ENCODE data around the gene SYNJ2BP.

SYNJ2BP gene

DNA sequence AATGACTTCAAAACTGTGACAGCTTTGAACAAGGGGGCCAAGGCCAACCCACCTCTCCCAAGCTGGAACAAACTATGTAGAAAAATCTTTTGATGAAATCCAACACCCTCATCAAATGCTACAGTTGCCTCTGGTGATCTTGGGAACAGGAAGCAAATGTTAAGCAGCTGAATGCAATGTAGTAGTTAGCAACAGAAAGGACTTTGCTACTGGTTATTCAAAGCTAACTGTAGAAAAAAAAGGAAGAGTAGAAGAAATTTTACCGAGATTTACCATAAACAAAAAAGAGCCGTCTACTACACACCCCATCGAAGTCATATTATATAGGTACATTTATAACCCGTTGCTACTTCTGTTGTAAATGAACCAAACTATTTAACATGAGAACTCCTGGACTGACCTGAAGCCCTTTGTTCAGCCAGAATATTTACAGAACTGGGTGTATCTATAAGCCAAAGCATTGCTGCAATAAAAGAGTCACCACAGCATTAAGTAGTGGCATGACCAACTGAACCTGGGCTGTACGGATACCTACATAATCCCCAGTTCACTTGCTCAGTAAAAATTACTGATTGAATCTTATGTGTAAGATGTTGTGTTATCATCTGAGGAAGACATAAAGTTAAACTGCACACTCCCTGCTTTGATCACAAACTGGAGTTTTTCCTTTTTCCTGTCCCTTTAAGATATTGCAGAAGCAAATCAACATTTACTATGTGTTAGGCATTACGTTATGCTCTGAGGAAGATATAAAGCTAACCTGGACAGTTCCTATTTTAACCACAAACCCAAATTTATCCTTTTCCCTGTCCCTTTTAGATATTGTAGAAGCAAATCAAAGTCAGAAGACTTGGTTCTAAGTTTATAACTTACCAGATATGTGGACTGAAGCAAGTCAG is 25.1 kb downstream of the SYNJ2BP start:
- DNase-seq: no peak

DNA sequence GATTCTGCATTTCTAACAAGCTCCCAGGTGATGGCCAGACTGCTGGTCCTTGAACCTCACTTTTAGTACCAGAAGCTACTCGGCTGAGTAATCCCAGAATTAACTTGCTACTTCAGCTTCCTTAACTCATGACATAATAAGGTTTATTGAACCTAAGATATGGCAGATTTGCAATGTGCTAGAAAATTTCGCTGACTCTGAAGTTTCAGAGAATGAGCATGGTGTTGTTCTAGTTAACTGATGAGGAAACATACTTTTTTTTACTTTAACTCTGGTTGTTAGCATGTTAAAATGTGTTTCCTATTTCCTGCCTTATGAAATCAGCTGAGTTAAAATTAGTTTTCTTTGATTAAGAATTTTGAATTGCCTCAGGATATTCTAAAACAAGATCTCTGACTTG is 34.4 kb downstream of the SYNJ2BP start:
- DNase-seq: no peak

DNA sequence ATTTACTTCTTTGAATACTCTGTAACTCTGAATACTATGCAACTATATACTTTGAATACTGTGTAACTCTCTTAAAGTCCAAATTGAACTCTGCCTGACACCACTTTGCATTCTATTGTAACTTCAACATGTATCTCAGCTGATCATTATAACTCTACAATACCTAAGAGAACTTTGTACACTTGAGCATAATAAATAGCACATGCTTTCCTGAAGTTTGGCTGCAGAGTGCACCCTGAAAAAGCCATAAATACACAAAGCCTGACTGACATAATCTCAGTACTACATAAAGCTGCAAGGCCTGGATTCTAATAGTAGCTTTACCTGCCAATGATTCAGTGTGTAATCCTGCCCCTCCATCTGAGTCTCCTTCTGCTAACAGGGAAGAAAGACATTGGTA is 36.1 kb downstream of the SYNJ2BP start:
- no peak for DNase-seq

DNA sequence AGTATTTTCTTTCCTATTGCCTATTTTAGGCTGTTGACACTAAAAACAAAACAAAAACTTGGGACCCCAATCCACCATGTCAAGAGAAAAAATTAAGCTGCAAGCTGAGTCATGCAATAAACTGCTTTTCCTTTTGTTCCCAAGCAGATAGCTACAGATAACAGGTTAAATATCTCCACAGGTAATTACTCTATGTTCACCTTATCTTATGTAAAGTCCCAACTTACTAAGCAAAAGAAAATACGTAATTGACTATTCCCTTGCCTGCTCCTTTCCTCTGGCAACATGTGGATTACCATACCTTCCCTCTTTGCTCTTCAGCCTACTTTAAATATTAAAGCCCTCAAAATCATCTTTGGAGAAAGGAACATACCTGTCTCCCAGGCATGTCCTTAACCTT is 38.2 kb downstream of the SYNJ2BP start:
- DNase-seq: no peak
